GM21528 (cell line): ENCODE measurements around the gene MCRIP1.

Source experiments
- ATAC-seq: cut with Tn5 transposase; IDR thresholded peaks from one replicate; pipeline ENCODE4 v1.9.1; 2021; ENCODE audit warnings: mild to moderate bottlenecking, moderate library complexity; ENCODE audit not compliant: unreplicated experiment, low FRiP score

The MCRIP1 gene, protein sequence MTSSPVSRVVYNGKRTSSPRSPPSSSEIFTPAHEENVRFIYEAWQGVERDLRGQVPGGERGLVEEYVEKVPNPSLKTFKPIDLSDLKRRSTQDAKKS

DNA sequence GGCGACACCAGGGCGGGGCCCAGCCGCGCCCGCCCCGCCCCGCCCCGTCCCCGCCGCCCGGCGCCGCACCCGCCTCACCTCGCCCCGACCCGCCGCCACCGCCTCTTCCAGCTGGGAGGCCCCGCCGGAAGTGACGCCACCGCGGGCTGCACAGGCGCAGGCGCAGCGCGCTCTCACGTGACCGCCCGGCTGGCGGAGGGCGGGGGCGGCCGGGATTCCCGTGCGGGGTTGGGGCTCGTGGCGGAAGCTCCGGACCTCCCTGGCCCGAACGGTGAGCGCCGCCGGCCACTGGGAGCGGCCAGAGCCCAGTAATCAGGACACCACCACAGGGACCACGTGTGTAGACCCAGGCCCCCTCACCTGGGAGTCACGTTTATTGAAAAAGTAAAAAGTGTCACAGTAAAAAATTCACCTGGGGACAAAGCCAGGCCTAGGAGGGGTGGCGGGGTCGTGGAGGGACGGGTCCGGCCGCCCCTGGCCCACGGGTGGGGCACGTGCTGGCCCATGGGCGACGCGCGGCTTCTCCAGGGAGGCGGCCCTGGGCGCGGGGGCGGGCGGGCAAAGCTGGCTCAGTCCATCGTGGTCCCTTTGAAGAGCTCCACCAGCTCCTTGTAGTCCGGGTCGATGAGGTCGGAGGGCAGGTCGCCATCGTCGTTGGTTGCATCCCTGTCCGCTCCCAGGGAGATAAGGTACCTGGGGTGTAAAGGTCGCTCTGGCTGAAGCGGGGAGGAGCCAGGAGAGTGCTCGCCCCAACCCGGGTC, at the start of gene MCRIP1:
MCRIP1 (minus strand) TSS at position 132 of the 761 bp plus-strand sequence. CDS start 8,785 bp downstream, outside the sequence.
- ATAC-seq: peak; percentile 59

DNA sequence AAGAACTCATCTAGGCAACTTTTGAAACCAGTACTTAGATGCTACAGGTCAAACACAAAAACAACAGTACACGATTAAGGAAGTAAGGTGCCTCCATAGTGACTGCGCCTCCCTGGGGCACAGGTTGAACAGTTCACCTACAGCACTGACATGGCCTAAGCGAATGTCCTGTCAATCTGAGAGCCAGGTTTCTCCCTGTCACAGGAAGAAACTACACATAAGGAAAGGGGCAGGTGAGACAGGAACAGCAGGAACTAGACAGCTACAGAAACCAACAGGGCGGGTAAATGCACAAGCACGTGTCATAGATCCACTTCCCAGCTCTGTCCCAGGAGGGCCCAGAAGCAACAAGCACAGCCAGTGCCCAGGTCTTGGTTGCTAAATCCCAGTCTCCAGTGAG, 46.0 kb upstream of the MCRIP1 start:
- ATAC-seq: no peak

DNA sequence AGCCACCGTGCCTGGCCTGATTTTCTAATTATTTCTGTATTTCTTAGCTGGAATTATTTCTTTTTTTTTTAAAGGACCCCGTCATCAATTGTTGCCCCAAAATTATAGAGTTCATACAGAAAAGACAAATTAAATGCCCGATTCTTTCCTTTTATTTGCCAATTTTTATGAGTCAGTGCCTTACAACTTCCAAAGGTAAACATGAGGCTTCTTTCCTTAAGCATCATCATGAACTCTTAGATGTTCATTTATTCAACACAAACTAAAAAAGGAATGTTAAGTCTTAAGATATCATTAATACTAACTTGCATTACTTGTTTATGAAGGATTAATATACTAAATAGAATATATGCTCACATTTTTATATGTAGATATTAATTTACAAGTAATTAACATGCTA, 45.2 kb upstream of the MCRIP1 start:
- ATAC-seq: no peak

DNA sequence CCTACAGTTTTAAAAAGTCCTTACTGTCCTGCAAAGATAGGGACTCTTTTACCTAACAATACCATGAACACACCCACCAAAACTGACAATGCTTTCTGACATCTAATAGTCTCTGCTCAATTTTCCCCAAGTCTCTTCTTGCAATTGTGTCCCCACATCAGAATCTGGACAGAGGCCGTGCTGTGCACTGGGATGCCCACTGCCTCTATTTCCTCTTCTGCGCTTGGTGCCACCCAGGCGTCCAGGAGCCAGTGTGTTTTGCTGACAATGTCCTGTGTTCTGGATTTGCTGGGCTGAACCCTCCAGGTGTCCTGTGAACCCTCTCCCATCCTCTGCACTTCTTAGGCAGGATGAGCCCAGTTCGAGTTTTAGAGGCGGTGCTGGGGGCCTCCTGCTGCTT, 44.5 kb upstream of the MCRIP1 start:
- ATAC-seq: no peak

DNA sequence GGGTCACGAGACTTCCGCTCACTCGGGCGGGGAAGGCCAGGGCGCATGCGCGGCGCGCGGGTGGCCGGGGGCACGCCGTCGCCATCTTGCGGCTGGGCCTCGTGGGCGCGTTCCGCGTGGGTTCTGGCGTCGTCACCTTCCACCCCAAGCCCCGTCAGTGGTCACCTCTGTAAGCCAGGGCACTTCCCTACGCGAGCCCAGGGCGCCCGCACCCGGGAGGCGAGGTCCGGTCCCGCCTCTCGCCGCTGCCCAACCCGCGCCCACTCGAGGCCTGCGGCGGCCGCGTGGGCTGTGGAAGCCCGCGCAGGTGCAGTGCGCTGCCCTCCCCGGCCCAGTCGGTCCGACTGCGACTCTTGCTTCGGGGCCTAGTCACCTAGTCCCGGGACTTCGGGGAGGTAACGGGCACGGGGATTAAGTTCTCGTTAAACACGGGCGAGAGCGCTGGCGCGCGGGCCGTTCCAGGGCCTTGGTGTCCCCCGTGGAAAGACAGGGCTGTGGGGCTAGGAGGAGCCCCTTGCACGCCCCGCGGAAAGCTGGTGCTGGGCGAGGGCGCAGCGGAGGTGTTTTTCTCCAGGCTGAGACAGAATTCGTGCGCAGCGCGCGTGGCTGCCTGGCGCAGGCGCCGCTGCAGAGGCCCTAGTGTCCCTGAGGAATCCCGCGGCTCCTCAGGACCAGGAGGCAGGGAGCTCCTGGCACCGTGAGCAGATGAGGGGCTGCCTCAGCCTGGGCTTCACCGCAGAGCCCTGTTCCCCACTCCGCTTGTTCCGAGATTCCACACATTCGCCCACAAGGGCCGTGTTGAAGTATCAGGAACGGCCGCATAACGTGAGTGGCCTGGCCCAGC, 38.5 kb upstream of the MCRIP1 start:
- peak; percentile 46 for ATAC-seq

DNA sequence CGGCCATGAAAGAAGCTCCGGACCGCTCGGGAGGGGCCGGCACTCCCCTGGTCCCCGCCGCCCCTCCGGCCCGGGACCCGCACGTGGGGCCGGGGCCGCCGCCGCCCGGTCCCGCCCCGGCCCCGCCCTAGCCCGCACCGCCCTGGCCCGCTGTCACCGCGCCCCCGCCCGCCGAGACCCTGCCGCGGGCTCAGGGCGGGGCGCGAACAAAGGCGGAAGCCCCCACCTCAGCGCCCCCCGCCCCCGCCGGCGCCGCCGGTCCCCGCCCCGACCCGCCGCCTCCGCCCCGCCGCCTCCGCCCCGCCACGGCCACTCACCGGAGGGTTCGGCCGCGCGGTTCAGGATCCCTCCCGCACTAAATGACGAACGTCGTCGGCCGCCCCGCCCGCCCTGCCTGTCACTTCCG, 37.9 kb upstream of the MCRIP1 start, which contains the start of gene ARHGDIA:
ARHGDIA (minus strand) TSS at position 357 of the 406 bp plus-strand sequence. CDS start 1,407 bp downstream, outside the sequence.
- ATAC-seq: peak; percentile 17

DNA sequence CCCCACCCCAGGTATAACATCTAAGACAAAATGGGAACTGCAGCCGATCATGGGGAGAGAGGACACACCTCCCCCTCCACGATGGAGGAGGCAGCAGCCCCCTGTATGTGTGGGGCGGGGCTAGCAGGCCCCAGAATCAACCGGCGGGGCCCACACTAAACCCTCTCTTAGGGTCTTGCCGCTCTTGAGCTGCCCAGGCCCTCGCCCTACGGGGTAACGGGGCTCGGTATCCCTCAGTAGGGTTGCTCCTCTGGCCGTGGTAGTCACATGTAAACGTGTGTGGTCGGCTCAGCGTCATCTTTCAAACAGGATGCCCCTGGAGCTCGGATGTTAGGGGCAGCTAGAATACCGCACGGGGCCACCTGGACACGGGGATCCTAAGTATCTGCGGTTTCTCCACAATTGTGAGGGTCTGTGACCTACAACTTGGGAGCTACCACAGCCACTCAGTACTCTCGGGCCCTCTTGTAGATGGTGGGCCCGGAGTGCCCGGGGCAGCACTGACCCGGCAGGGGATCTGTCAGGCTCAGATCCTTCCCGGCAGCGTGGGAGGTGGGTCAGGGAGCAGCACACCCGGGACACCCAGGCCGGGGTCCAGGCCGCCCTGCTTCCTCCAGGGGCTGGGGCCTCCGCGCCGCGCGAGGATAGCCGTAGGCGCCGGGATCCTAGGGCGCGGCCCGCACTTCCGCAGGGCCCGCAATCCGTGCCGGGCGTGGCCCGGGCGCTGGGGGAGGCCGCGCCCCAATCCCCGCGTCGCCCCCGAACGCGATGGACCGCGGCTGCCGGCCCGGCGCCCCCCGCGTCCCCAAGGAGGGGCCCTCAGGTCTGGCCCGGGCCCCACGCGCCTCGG, 37.3 kb upstream of the MCRIP1 start:
- peak; percentile 8 for ATAC-seq

DNA sequence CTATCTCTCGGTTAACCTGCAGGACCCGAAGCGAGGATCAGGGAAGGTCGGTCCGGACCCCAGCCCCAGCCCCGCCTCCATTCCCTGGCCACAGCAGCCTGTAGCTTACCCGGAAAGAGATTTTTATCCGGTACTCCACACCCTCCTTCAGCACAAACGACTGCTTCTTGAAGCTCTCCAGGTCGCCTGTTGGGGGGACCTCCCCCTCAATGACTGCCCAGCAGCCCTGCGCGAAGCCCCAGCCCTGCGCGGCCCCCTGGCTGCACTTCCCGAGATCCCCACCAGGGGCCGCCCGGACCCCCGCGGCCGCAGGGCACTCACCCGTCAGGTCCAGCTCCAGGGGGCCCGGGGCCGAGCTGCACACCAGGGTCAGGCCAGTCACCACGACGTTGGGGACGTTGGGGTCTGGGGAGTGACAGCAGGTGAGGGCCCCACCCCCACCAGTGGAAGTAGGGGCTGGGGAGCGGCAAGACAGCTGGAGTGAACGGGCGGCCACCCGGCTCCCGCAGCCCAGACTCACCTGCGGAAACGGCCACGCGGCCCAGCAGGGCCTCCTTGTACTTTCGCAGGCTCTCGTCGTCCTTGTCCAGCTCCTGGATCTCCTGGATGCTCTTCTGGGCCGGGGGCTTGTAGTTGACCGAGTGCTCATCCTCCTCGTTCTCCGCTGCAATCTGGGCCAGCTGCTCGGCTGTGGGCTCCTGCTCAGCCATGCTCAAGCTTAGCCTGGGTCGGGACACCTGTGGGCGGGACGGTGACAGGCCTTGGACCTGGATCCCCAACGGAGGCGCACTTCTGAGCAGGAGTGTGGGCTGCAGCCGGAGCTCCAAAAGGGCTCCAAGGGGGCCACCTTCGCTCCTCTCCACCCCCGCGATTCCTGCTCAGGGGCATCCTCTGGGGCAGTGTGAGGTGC, 36.4 kb upstream of the MCRIP1 start:
- ATAC-seq: no peak

DNA sequence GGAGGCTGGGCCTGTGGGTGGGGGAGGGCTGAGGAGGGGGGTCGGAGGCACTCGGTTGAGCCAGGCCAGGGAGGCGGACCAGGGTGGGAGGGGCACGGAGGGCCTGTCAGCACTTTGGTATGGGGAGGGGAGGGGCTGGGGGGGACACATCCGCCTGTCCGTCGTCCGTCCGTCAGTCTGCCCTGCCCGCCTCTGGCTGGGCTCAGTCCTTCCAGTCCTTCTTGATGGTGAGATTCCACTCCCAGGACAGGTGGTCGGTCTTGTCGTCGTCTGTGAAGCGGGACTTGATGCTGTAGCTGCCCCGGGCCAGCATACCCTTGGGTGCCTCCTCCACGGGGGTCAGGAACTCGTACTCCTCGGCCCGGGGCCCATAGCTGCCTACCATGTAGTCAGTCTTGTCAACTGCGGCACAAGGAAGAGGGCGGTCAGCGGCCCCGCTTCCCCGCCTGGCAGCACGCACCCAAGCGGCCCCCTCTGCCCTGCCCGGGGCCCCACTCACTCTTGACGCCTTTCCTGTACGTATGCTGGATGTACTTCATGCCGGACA, 35.7 kb upstream of the MCRIP1 start:
- ATAC-seq: no peak

DNA sequence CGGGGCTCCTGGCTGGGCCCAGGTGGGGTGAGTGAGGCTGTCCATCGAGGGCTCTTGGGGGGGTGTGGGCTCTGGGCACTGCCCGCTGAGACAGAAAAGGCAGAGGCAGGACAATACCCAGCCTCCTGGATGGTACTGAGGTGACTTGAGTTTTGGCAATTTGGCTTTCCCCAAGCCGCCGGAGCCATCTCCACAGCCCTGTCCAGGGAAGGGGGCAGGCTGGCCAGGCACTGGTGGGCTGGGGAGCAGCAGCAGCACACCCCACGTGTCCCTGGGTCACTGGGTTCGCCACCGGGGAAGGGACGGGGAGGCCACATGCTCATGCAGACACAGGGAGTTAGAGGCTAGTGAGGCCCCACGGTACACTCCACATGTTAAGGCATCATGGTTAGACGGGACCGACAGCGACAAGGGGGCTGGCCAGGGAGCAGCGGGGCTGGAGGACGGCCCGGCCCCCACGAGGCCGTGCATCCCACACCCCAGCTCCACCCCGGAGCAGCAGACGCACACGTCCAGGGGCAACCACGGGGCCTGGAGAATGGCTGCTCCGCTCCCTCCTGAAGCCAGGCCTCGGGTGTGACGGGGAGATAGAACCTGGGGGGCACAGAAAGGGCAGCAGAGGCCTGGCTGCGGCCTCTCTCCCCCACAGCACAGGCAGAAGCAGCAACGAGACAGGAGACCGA, 35.0 kb upstream of the MCRIP1 start:
- no peak for ATAC-seq

DNA sequence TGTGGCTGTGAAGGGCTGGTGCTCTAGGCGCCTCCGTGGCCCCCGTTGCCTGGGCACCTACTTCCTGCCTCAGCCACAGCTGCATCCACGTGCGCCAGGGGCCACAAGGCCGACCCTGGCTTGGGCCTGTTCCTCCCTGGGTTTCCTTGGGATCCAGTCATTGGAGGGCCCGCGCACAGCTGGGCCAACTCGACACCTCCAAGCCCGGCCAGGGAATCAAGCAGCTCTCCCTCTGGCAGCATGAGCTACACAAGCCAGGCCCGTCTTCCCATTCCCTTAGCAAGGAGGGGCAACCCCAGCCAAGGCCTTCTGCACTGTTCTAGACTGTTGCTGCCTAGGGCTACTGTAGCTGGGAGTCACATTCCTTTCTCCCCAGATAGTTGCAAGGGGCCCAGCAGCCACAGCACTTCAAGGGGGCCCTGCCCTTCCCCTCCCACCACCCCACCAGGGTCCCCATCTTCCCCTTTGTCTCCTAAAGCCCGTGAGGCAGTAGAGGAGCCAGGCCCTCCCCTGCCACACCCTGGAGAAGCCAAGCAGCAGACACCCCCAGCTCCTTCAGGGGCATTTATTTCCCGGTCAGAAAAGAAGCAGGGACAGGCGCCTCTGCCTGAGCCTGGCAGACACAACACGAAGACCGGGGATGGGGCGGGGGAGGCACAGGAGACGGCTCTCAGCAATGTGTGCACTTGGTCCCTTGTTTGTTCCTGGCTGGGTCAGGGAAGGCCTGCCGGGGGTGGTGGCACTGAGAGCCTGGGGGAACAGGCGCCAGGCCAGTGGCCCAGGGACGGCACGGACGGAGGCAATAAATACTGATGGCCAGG, 34.3 kb upstream of the MCRIP1 start:
- ATAC-seq: no peak

DNA sequence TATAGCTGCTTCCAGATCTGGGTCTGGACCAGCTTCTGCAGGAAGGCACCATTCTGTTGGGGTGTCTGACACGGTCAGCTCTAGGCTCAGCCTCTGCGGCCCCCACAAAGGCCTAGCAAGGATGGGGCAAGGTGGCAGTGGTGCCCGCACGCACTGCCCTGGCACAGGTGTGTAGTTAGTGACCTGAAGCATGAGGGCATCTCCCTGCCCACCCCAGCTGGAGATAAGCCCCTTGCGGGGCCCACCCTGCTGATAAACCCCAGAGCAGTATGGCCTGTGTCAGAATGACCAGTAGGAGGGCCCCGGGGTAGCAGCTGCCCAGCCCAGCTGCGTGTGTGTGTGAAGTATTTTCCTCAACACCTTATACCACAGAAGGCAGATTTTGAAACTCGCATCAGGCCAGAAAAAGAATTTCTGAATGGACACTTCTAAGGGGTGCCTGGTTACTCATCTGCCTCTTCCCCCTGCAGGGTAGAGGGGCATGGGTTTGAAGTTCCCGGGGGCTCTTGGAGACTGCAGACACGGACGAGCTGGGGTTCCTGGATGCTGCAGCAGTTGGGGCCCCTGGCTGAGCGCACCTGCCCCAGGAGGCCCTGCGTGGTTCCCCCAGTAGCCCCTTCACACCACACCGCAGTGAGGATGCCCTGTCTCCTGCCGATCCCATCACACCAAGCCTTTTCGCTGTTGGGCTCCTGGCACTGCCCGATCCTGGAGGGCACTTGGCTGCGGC, 33.5 kb upstream of the MCRIP1 start:
- ATAC-seq: no peak

DNA sequence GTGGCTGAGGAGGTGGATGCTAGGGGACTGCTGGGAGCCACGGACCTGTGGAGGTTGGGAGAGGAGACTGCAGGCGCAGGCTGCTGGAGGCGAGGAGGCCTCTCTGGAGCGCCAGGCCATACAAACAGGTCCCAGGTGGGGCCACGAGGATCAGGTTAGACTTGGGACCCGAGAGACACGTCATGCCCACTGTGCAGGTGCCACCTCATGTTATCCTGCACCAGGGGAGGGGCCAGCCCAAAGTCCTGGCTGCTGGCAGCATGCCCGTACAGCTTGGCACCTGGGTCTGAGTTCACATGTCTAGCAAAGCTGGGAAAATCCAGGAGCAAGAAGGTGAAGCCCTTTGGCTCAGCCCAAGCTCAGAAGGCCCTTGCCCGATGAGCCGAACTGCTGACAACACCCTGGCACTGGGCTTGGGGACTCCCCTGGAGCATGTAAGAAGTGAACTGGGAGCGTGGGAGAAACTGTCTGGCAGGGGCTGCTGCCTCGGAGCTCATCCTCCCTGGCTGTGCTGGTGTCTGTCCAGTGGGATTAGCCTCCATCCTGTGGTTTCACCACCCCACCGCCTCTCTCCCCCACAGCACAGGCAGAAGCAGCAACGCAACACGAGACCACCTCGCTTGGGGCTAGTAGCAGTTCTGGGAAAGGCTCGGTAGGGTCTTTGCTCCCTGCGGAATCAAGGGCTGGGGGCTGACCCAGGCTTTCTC, 32.8 kb upstream of the MCRIP1 start:
- ATAC-seq: no peak

DNA sequence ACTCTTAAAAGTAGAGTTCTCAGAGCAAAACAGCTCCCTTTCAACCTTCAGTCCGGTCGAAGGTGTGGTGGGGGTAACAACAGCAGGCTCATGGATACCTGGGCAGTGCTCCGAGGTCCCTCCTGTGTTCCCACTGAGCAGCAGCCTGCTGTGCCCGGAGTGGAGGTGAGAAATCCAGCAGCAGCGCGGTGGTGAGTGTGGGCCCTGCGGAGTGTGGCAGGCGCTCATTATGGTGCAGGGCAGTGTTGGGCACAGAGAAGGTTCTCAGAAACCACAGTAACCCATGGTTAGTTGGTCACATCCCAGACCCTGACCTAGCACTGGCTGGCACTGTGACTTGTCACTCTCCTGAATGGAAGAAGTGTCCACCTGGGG, 32.3 kb upstream of the MCRIP1 start:
- no peak for ATAC-seq

DNA sequence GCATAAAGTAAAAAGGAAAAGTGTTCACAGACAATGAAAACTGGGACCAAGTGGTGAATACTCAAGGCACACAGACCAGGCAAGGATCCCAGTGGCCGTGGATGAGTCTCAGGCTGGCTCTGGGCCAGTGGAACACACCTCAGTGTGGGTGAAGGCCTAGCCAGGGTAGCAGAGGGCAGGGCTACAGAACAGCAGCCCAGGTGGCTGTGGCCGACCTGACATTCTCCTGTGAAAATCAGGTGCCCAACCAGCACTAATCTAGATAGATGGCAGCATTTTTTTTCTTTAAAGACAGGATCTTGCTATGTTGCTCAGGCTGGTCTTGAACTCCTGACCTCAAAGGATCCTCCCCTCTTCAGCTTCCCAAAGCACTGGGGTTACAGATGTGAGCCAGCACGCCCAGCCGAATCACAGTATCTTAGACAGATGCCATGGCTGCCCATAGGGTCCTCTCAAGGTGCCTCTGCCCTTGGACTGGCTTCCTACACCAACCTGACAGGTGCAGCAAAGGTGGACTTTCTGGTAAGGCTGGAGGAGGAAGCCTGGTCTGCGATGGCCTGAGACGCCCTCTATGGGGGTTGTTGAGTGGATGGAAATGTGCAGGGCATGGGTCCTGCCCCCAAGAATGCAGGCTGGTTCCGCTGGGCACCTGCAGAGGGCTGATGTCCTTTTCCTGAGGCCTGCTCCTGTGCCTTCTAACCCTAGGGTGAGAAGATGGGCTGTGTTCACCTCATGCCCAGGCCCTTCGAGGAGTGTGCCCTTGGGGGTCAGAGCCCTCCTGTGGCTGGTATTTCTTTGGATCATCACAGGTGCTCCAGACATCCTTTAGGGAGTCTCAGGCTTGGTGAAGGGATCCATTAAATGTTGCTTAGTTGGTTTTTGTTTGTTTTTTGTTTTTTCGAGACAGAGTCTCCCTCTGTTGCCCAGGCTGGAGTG, 31.0 kb upstream of the MCRIP1 start:
- ATAC-seq: no peak
